Trophoblast cell (in vitro differentiated cells and primary cell): ENCODE measurements around the gene SPOUT1.

Source experiments
- DNase-seq, 2 donors: peaks; one replicate each; pipeline ENCODE4 v3.0.0-alpha.2; 2016
- H2AFZ ChIP-seq: 2 replicates; pipeline ENCODE4 v1.6.1; 2013; ENCODE audit warnings: low read length, moderate library complexity, mild to moderate bottlenecking; ENCODE audit not compliant: insufficient read depth, poor library complexity
- H2AK5ac ChIP-seq: 2 replicates; pipeline ENCODE4 v1.6.1; 2013; ENCODE audit warnings: mild to moderate bottlenecking, low read length
- H2BK120ac ChIP-seq: 2 replicates; pipeline ENCODE4 v1.6.1; 2013; ENCODE audit warnings: low read length, mild to moderate bottlenecking, moderate library complexity; ENCODE audit not compliant: insufficient read depth, poor library complexity
- H2BK12ac ChIP-seq: 2 replicates; pipeline ENCODE4 v1.6.1; 2013; ENCODE audit warnings: mild to moderate bottlenecking, low read length, moderate library complexity
- H2BK5ac ChIP-seq: 2 replicates; pipeline ENCODE4 v1.6.1; 2013; ENCODE audit warnings: low read length, low read depth, moderate library complexity, mild to moderate bottlenecking; ENCODE audit not compliant: poor library complexity
- H3K14ac ChIP-seq: 2 replicates; pipeline ENCODE4 v1.6.1; 2013; ENCODE audit warnings: mild to moderate bottlenecking, low read length
- H3K18ac ChIP-seq: 2 replicates; pipeline ENCODE4 v1.6.1; 2013; ENCODE audit warnings: mild to moderate bottlenecking, low read length
- H3K23ac ChIP-seq: 2 replicates; pipeline ENCODE4 v1.6.1; 2013; ENCODE audit warnings: low read length
- H3K27ac ChIP-seq: 2 replicates; pipeline ENCODE4 v1.5.1; 2013; ENCODE audit warnings: low read depth, mild to moderate bottlenecking, inconsistent platforms, low read length, moderate library complexity
- H3K27me3 ChIP-seq: 2 replicates; pipeline ENCODE4 v1.6.1; 2013; ENCODE audit warnings: inconsistent platforms, mild to moderate bottlenecking, low read length, moderate library complexity; ENCODE audit not compliant: insufficient read depth
- H3K36me3 ChIP-seq, 2 experiments: 1 replicate in 1 of 2; 2 replicates in 1 of 2; pipeline ENCODE4 v1.6.1; 2013; ENCODE audit warnings: low read length in 2 of 2, mild to moderate bottlenecking in 2 of 2, moderate library complexity in 1 of 2; ENCODE audit not compliant: insufficient read depth in 2 of 2, control insufficient read depth in 1 of 2
- H3K4ac ChIP-seq: 2 replicates; pipeline ENCODE4 v1.6.1; 2013; ENCODE audit warnings: low read depth, mild to moderate bottlenecking, low read length, moderate library complexity
- H3K4me1 ChIP-seq, 2 experiments: 1 replicate in 1 of 2; 2 replicates in 1 of 2; pipeline ENCODE4 v1.6.1; 2013; ENCODE audit warnings: low read length in 2 of 2, mild to moderate bottlenecking in 2 of 2, moderate library complexity in 1 of 2; ENCODE audit not compliant: insufficient read depth in 2 of 2, control insufficient read depth in 1 of 2
- H3K4me2 ChIP-seq: 2 replicates; pipeline ENCODE4 v1.6.1; 2013; ENCODE audit warnings: inconsistent platforms, mild to moderate bottlenecking, low read length, moderate library complexity
- H3K4me3 ChIP-seq: 2 replicates; pipeline ENCODE4 v1.5.1; 2013; ENCODE audit warnings: mild to moderate bottlenecking, low read depth, low read length, inconsistent platforms
- H3K79me1 ChIP-seq: one replicate; pipeline ENCODE4 v1.6.1; 2013; ENCODE audit warnings: low read length
- H3K79me2 ChIP-seq: 2 replicates; pipeline ENCODE4 v1.6.1; 2013; ENCODE audit warnings: low read length, mild to moderate bottlenecking; ENCODE audit not compliant: control insufficient read depth, insufficient read depth, poor library complexity
- H3K9ac ChIP-seq: 2 replicates; pipeline ENCODE4 v1.6.1; 2013; ENCODE audit warnings: mild to moderate bottlenecking, low read length
- H3K9me3 ChIP-seq: 2 replicates; pipeline ENCODE4 v1.6.1; 2013; ENCODE audit warnings: low read depth, mild to moderate bottlenecking, control low read depth, inconsistent platforms, low read length; ENCODE audit not compliant: insufficient read depth
- H4K12ac ChIP-seq: 2 replicates; pipeline ENCODE4 v1.6.1; 2013; ENCODE audit warnings: low read depth, mild to moderate bottlenecking, low read length, moderate library complexity
- H4K8ac ChIP-seq: 2 replicates; pipeline ENCODE4 v1.6.1; 2013; ENCODE audit warnings: low read depth, mild to moderate bottlenecking, low read length, moderate library complexity
- H4K91ac ChIP-seq: one replicate; pipeline ENCODE4 v1.6.1; 2013; ENCODE audit warnings: low read depth, mild to moderate bottlenecking, low read length, moderate library complexity
- WGBS: extraction: QIAGEN DNeasy Blood & Tissue Kit; methylation state at CpG from one replicate; pipeline ENCODE4 v1.1.7; 2013; ENCODE audit warnings: missing lambda C conversion rate; ENCODE audit not compliant: insufficient read length, insufficient coverage; ENCODE audit errors: extremely low coverage; 5-methylcytosine and 5-hydroxymethylcytosine counted together

Gene SPOUT1

DNA sequence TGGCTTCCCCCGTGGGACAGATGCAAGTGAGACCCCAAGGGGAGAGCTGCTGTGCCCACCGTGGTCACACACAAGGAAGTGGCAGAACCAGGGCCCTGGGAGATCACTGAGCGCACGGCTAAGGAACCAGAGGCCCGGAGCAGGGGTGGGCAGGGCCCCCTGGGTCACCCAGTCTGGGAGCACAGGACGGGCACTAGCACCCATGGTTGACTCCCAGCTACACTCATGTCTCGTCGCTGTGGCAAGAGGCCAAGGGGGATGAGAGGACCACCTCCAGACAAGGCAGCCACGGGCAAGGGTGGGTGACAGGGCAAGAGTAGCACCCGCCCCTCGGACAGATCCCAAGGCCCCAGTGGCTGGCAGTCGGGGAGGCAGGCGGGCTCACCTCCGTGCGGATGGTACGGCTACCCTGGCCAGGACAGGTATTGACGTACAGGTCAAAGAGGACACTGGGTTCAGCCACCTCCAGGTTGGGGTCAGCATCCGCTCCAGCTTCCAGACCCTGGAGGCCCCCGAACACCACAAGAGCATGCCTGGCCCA, 6.2 kb downstream of the SPOUT1 start:
- Histone ChIP-seq H3K14ac (no peak overlapping the region), H3K27me3 (no peaks in the 10 kb centered on the region), H2AK5ac (no peak overlapping the region), H3K36me3 (peaks cover 60 to 64% of the 10 kb centered on the region in 2 experiments), H2BK12ac (no peak overlapping the region), H3K4me1 (peaks cover 11 to 13% of the 10 kb centered on the region in 2 experiments), H3K23ac (no peak overlapping the region), H3K4ac (no peak overlapping the region), H3K4me3 (peak overlapping the region; percentile 30), H3K79me1 (peaks cover 3% of the 10 kb centered on the region), H3K18ac (no peak overlapping the region), H3K79me2 (peaks cover 1% of the 10 kb centered on the region), H3K27ac (no peak overlapping the region), H2AFZ (no peak overlapping the region), H4K12ac (no peak overlapping the region), H2BK5ac (no peak overlapping the region), H3K9ac (no peak overlapping the region), H3K4me2 (no peak overlapping the region), H2BK120ac (no peak overlapping the region), H4K8ac (no peak overlapping the region), H4K91ac (no peak overlapping the region), H3K9me3 (no peaks in the 10 kb centered on the region)
- no peak for DNase-seq
- WGBS, result no CpG with 5 or more reads among the region's 19 CpGs

DNA sequence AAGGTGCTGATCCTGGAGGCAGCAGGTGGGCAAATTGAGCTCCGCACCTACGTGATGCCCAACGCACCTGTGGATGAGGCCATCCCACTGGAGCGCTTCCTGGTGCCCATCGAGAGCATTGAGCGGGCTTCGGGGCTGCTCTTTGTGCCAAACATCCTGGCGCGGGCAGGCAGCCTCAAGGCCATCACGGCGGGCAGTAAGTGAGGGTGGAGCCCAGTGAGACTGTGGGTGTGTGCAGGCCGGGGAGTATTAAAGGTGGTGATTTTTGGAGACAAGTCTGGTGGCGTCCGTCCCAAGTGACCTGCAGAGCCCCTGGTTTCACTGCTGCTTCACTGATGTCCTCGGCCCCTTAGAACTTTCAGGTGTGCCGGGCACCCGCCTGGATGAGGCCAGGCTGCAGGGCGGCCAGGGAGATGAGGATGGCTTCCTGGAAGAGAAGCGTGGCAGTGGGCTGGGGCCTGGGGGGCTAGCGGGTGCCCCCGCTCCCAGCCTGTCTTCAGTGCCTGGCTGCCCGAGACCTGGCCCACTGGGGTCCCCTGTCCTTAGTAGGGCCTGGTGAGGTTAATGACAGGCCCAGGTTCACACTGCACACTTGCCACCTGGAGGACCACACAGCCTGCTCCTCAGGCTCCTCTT, 7.1 kb downstream of the SPOUT1 start:
- no peak for DNase-seq
- H2AFZ ChIP-seq, result no peak overlapping the region
- H3K27me3 ChIP-seq, result no peaks in the 10 kb centered on the region
- H3K18ac ChIP-seq, result no peak overlapping the region
- H3K4me2 ChIP-seq, result no peak overlapping the region
- peaks cover 11 to 13% of the 10 kb centered on the region in 2 experiments for H3K4me1 ChIP-seq
- no peak overlapping the region for H4K91ac ChIP-seq
- H2AK5ac ChIP-seq, result no peak overlapping the region
- no peak overlapping the region for H4K12ac ChIP-seq
- no peak overlapping the region for H3K14ac ChIP-seq
- no peaks in the 10 kb centered on the region for H3K9me3 ChIP-seq
- H3K27ac ChIP-seq, result no peak overlapping the region
- no peak overlapping the region for H2BK120ac ChIP-seq
- no peak overlapping the region for H4K8ac ChIP-seq
- H3K36me3 ChIP-seq, result peaks cover 60 to 64% of the 10 kb centered on the region in 2 experiments
- peaks cover 1% of the 10 kb centered on the region for H3K79me2 ChIP-seq
- peaks cover 4% of the 10 kb centered on the region for H3K79me1 ChIP-seq
- no peak overlapping the region for H2BK5ac ChIP-seq
- no peak overlapping the region for H3K9ac ChIP-seq
- no peak overlapping the region for H3K23ac ChIP-seq
- H2BK12ac ChIP-seq, result no peak overlapping the region
- no peak overlapping the region for H3K4ac ChIP-seq
- no peak overlapping the region for H3K4me3 ChIP-seq
- no CpG with 5 or more reads among the region's 22 CpGs for WGBS

DNA sequence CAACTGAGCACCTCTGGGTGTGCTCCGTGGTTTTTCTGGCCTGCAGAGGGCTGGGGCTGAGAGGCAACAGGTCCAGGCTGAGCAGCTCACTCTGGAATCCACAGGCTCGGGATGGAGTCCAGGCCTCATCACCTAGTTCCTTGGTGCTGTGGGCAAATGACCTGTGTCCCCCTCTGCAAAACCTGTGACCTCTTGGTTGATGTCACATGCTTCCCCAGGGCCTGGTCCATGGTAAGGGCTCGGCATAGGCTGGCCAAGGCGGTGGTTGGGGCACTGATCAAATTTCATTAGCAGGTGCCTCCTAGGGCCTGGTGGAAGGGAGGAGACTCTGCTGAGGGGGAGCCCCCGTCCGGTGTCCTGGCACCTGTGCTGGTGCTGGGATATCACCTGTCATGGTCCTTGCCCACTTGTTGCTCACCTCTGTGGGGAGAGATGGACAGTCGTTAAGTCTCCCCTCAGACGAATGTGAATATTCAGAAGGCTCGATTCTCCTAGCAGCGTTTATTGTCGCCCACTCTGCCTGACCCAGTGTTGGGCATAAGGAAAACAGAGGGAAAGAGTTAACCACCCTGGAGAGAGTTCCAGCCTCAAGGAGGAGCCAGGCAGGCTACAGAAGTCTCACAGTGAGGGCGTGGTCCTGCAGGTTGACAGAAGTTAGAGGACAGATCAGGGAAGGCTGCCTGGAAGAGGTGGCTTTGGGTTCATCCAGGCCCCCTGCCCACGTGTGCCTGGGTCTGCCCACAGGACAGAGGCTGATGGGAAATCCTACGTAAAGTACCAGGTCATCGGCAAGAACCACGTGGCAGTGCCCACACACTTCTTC, 7.8 kb downstream of the SPOUT1 start:
- Histone ChIP-seq H3K79me1 (peaks cover 4% of the 10 kb centered on the region), H2AK5ac (no peak overlapping the region), H3K36me3 (peaks cover 56 to 57% of the 10 kb centered on the region in 2 experiments), H2BK120ac (no peak overlapping the region), H3K4me2 (no peak overlapping the region), H3K9ac (no peak overlapping the region), H4K8ac (no peak overlapping the region), H3K4me3 (no peak overlapping the region), H3K79me2 (peaks cover 1% of the 10 kb centered on the region), H4K91ac (no peak overlapping the region), H3K27ac (no peak overlapping the region), H2AFZ (no peak overlapping the region), H3K9me3 (no peaks in the 10 kb centered on the region), H2BK12ac (no peak overlapping the region), H3K27me3 (no peaks in the 10 kb centered on the region), H3K4me1 (peaks cover 11 to 13% of the 10 kb centered on the region in 2 experiments), H2BK5ac (no peak overlapping the region), H3K18ac (no peak overlapping the region), H3K4ac (no peak overlapping the region), H3K23ac (no peak overlapping the region), H3K14ac (no peak overlapping the region), H4K12ac (no peak overlapping the region)
- WGBS, result no CpG with 5 or more reads among the region's 16 CpGs
- DNase-seq, result no peak

DNA sequence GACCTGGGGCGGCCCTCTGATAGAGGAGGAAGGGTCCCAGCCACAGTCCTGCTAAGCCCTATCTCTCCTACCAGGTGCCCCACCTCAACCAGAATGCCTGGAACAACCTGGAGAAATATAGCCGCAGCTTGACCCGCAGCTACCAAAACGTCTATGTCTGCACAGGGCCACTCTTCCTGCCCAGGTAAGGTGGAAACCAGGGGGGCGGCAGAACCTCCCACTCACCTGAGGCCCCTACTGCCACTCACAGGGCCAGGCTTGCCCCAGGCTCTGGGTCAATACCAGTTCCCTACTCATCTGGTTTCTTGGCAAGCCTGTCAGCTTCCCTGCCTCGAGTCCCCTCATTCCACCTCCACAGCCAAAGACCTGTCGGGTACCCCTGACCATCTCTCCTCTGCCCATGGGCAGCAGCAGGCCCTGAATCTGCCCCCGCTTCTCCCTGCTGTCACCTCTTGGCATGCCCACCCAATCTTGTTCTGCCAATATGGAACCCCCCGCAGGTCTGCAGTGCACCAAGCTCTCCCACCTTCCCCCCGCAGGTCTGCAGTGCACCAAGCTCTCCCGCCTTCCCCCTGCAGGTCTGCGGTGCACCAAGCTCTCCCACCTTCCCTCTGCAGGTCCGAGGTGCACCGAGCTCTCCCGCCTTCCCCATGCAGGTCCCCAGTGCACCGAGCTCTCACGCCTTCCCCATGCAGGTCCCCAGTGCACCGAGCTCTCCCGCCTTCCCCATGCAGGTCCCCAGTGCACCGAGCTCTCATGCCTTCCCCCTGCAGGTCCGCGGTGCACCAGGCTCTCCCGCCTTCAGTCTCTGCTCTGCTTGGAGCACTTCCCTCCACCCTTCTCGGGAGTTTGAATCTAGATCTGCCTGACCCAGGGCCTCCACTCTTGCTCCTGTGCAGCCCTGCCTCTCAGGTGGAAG, 8.7 kb downstream of the SPOUT1 start:
- Histone ChIP-seq H3K79me1 (peaks cover 4% of the 10 kb centered on the region), H3K4me2 (no peak overlapping the region), H4K8ac (no peak overlapping the region), H3K27ac (no peak overlapping the region), H2BK120ac (no peak overlapping the region), H3K4ac (no peak overlapping the region), H3K4me3 (no peak overlapping the region), H3K36me3 (peaks cover 48% of the 10 kb centered on the region in 2 experiments), H2AK5ac (no peak overlapping the region), H4K91ac (no peak overlapping the region), H4K12ac (no peak overlapping the region), H3K79me2 (peaks cover 1% of the 10 kb centered on the region), H3K9me3 (no peaks in the 10 kb centered on the region), H3K4me1 (peaks cover 11 to 13% of the 10 kb centered on the region in 2 experiments), H3K14ac (no peak overlapping the region), H3K23ac (no peak overlapping the region), H2BK5ac (no peak overlapping the region), H3K18ac (no peak overlapping the region), H3K9ac (no peak overlapping the region), H3K27me3 (no peaks in the 10 kb centered on the region), H2BK12ac (no peak overlapping the region), H2AFZ (no peak overlapping the region)
- WGBS, result no CpG with 5 or more reads among the region's 24 CpGs
- no peak for DNase-seq
